NCI-H2227 (cell line): ENCODE data around the gene TRIM14.
A peak's percentile ranks its signal among the peaks of the same experiment; 100 is the strongest.
"Not testable (repeated sequence)": the region's sequence is repeated elsewhere in the genome, so short reads cannot be mapped to it uniquely, and the experiment has no call there.

ENCODE experiments used
- DNase-seq: peaks from one replicate; lab custom pipeline; 2025; ENCODE audit not compliant: unreplicated experiment; lab: John Stamatoyannopoulos, UW

The TRIM14 gene

DNA sequence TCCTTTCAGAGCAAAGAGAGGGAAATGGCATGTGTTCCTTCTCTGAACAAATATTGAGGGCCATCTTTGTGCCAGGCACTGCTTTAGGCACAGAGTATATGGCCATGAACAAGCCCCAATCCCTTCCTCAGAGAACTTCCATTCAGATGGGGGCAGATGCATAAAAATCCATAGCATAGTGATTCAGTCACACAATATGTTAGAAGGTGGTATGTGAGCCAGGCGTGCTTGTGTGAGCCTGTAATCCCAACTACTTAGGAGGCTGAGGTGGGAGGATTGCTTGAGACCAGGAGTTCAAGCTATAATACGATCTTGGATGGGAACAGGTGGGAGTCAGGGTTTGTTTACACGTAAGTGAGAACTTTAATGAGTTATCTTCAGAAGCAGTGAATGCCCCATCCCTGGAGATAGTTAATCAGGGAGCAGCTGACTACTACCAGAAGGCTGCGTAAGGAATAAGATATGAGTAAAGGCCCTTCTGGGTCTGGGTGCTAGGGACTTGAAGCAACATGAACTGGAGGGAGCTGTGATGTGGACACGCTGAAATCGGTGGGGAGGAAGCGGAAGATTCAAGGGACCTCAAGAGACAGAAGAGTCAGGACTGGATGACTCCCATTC is 35.3 kb downstream of the TRIM14 start:
- no peak for DNase-seq

DNA sequence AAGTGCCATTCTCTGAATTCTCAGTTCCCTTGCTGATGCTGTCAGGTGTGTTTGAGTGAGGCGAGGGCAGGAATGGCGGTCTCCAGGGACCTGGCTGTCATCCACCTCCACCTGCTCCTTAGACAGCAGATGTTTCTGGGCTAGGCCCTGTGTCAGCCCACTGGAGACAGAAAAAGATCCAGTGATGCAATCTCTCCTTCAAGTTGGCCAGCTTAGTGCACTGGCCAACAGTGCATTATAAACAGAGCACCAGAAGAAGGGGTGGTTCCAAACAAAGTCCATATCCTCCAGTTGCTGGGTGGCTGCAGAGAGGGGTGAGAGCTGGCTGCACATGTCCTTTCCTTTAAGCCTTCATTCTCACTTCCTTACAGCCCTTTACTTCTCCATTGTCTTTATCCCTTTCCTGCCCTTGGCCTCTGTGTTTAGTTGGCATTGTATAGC is 35.9 kb downstream of the TRIM14 start:
- DNase-seq: no peak

DNA sequence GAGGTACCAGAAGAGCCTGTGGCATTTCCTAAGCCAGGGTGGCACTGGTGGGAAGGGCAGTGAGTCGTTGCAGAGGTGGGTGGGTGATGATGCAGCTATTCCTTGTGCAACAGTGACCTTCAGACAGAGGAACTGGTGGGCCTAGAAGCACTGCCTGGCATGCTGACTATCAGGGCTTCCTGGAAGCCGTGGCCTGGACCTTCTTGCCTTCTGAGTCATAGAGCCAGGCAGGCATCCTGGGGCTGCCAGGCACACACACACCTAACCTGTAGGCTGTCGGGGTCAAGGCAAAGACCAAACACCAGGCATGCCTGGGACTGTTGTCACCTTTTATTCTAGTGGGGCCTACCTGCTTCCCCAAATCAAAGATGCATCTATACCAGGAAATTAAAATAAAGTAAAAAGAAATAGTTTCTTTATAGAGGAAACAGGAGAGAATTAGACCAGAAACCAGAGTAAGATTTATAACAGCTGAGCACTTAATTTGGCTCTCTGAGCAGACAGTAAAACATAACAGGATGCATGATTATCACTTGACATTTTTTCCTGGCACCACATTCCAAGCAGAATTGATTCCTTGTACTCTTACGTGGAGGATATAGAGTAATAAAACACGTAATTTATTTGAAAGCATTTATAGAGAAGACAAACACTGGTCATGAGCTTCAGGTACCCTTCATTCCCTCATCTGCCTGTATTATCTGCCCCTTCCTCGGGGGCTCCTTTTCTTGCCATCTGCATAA is 37.4 kb downstream of the TRIM14 start:
- DNase-seq: no peak

DNA sequence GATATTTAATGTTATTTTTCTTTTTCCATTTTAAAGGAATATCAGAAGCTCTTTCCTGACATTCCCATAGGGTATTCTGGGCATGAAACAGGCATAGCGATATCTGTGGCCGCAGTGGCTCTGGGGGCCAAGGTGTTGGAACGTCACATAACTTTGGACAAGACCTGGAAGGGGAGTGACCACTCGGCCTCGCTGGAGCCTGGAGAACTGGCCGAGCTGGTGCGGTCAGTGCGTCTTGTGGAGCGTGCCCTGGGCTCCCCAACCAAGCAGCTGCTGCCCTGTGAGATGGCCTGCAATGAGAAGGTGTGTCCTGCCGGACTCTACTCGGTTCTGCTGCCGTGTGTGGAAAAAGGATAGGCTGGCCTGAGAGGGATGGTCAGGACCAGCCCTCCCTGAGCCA is 38.2 kb downstream of the TRIM14 start:
- no peak for DNase-seq

DNA sequence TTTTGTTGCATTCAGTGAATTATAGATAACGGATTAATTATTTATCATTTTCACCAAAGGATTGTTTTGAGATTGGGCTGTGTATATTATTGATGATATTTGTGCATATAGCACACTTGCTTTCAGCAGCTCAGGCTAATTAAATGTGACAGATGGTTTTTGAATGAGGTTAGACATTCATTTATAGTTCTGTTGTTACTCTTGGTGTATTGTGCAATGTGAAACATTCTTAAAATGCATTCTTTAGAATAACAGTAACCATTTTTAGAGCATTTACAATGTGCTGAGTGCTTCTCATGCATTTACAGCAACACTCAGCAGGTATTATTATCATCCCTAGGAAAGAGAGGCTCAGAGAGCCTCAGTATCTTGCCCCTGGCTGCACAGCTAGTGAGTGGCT is 38.7 kb downstream of the TRIM14 start:
- DNase-seq: no peak

DNA sequence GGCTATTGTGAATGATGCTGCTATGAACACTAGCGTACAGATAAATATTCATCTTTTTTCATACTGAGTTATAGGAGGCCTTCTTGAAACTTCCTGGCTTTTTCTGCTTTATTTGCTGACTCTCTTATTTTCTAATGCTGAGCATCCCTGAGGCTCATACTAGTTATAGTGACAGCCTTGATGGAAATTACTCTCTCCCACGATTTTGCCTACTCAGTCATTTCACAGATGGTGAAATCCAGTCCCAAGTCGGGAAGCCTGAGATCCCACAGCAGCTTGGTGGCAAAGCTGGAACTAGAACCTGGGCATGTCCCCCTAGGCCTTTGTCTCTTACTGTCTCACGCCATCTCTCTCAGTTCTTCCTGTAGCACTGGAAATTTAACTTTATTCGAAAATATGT is 40.1 kb downstream of the TRIM14 start:
- no peak for DNase-seq

DNA sequence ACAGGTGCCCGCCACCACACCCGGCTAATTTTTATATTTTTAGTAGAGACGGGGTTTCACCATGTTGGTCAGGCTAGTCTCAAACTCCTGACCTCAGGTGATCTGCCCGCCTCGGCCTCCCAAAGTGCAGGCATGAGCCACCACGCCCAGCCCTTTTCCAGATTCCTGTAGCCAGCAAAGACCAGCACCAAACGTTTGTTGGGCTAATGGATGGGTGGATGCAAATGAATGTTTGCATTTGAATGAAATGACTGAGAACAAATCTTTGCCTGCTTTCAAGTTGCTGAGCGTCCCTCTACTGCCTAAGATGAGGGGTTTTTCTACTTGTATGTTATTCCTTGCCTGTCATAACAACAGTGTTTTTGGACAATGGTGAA is 42.5 kb downstream of the TRIM14 start:
- not testable (repeated sequence) for DNase-seq

DNA sequence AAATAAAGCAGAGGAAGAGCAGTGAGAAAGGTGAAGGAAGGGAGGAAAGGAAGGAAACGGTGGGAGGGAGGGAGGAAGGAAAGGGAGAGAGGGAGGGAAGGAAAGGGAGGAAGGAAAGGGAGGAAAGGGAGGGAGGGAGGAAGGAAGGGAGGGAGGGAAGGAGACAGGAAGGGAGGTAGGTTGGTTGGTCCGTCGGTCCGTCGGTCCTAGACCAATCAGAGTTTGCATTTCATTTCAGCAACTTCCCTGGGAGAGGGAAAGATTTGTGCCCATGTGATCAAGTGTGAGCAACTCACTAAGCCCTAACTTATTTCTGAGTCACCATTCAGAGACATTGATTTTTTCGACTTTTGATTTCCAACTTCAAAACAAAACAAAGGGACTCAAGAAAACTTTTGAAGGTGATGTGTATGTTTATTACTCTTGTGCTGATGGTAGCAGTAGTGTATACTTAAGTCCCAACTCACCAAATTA is 43.7 kb downstream of the TRIM14 start:
- DNase-seq: no peak

DNA sequence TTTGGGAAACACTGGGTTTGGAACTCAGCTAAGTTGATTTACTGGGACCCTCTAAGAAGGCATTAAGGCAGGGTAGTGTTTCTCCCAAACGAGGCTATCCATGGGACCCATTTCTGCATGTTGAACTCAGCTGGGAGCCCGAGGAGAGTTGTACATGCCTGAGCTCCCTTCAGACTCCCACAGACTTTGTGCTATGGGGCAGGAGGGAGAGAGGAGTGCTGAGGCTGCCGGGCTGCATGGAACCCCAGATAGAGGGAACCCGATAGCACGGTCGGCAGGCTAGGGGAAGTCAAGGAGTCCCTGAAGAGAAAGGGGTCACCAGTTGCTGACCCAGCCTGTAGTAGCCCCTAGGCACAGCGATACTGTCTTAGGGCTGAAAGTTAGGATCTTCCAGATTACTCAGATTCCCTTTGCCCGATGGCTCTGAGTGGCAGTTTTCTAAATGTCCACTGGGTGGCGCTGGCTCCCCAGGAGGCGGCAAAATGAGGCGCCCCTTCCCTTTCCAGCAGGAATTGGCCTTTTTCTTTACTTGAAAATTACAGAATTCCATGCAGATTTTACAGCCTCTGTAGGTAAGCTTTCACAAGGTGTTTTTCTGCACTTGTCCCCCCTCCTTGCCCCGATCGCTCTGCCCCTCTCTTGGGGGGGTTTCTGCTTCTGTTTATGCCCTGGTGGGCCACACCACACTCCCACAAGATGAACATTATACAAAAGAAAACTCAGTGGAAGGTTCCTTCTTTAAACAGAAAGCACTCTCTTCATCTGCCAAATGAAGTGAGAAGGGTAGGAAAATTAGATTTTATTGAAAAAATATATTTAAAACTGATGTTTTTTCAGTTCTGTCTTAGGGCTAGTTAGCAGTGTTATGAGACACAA is 44.7 kb downstream of the TRIM14 start:
- peak; percentile 63 for DNase-seq

DNA sequence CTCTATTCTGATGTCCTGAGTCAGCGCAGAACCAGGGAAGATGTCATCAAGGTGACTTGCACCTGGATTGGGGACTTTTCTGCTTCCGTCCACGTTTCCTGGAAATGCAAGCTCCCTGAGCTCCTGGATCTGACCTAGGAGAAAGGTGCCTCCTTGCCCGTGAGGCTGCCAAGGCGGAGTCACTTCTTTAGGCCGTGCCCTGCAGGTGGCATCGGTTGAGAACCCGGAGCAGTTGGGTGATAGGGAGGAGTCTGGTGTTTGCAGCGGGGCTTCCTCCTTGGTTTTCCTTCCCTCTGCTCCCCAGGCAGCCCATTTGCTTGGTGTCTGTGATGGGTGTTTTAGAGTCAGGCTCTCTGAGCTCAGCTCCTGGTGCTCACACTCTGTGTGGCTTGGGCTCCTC is 47.3 kb downstream of the TRIM14 start:
- DNase-seq: no peak

DNA sequence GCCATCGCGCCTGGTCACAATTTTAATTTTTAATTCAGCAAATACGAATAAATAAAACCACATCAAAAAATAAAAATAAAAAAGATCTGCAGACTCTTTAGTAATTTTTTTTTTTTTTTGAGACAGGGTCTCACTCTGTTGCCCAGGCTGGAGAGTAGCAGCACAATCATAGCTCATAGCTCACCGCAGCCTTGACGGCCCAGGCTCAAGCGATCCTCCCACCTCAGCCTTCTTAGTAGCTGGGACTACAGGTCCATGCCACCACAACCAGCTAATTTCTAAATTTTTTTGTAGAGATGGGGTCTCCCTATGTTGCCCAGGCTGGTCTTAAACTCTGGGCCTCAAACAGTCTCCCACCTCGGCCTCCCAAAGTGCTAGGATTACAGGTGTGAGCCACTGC is 48.3 kb downstream of the TRIM14 start:
- DNase-seq: no peak

DNA sequence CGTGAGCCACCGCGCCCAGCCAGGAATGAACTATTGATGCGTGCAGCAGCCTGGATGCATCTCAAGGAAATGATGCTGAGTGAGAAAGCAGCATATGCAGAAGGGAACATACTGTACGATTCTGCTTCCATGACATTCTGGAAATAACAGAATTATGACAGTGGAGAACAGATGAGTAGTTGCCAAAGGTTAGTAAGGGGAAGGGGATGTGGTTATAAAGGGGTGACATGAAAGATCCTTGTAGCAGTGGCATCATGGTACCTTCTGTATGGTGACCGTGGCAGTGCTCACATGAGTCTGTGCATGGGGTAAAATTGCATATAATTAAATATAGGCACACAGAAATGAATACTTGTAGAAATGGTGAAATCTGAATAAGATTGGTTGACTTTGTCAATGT is 49.5 kb downstream of the TRIM14 start:
- DNase-seq: no peak

DNA sequence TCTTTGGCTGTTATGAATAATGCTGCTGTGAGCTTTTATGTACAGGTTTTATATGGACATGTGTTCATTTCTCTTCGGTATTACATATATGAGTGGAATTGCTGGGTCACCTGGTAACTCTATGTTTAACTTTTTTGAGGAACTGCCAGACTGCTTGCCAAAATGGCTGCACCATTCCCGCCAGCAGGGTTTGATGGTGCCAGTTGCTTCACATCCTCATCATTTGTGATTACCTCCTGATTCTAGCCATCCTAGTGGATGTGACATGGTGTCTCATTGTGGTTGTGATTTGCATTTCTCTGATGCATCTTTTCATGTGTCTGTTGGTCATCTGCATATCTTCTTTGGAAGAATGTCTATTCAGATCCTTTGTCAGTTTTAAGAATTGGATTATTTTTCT is 51.8 kb downstream of the TRIM14 start:
- no peak for DNase-seq

DNA sequence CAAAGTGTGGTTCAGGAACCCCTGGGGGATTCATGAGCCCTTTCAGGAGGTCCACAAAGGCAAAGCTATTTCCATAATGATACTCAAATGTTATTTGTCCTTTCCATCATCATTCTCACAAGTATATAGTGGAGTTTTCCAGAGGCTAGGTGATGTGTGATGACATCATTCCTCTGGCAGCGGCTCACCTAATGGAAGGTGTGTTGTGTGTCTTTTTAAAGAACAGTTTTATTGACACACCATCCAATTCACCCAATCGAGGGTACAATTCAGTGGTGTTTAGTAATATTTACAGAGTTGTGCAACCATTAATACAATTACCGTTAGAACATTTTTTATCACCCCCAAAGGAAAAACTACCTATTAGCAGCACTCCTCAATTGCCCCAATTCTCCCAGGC is 52.8 kb downstream of the TRIM14 start:
- no peak for DNase-seq

DNA sequence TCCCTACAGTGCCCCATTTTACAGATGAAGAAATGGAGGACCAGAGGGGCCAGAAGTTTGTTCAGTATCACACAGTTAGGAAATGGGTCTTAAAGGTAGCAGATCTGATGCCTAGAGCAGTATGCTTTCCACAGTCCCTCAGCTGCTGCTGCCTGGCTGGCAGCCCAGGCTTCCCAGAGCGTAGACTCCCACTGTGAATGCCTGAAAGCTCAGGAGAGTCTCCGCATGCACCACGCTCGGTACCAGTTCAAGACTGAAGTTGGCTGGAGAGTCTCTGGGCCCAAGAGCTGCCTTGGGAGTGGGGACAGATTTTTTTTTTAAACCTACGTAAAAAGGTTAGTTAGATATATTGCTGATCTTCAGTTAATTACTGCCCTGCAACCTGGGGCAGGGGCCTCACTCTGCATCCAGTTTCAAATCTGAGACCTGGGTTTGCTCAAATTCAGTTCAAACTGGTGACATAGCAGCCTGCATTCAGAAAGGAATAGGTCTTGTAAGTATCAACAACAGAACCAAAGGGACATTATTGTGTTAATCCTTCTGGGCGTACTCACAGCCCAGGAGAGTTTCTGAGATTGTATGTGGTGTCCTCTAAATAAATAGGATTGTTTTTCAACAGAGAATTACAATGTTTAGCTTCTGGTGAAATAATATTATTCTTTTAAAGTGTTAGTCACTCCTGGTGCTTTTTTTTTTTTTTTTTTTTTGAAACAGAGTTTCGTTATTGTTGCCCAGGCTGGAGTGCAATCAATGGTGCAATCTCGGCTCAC is 54.2 kb downstream of the TRIM14 start:
- no peak for DNase-seq

DNA sequence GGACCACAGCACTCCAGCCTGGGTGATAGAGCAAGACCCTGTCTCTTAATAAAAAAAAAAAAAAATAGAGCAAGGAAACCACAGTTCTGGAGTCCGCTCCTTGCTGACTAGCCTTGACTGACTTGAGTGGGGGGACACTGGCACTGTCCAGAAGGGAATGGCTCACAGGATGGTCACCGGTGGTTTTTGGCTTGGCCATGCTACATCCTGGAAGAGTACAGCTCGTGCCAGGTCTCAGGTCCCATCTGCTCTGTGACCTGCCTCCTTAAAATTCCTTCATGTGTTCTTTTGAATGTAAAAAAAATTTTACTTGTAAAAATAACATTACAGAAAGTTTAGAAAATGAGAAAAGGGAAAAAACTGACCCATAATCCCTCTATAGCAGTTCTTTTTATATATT is 56.9 kb downstream of the TRIM14 start:
- no peak for DNase-seq

DNA sequence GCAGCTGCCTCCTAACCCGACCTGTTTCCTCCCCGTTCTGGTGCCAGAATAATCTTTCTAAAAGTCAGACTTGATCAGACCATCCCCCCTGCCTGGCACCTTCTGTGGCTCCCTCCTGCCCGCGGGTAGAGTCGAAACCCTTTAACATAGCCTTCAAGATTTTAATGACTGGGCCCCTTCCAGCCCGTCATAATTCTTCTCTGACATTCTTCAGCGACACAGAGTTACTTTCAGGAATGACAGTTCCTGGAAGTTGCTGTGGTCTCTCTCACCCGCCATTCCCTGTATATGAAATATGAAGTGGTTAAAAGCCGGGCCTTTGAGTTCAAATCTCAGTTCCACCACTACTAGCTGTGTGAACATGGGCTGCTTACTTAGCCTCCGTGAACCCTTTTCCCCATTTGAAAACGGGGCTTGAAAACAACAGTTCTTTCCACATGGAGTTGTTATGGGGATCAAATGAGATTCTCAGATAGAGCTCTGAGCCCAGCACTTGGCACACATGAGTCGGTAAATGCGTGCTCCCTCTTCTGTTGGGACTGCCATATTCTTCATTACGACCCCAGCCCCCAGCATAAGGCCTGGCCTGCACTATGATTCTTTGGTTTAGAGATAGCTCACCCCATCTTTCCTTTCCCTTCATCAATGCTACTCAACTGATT is 61.8 kb downstream of the TRIM14 start:
- DNase-seq: no peak

DNA sequence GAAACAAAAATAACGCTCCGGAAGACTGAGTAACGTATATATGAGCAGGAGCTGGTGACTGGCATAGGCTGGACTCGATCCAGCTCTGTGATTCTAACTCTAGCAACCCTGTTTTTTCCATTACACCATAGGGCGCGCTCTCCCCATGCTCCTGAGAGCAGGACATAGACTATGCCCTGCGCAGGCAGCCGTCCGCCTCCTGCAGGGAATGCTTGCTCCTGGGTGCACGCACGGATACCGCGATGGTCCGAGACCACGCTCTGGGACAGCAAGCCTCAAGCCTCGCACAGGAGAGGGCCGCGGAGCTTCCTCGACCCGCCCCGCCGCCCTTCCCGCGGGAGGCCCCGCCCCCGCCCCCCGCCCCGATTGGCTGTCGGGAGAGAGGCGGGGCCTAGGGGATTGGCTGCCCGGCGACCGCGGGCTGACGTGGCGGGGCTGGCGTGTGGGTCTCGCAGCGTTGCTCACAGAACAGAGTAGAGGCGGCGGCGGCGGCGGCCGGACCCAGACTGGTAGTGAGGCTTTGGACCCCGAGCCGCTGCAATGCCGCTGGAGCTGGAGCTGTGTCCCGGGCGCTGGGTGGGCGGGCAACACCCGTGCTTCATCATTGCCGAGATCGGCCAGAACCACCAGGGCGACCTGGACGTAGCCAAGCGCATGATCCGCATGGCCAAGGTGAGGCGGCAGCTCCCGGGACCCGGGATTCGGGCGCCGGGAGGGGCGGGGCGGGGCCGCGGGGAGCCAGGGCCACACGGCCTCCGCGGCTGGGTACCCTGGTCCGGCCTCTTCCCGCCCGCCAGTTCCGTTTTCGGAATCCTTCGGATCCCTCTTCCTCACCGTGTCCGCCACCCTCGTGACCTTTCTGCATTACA is 62.5 kb downstream of the TRIM14 start, which contains the start of gene NANS:
Gene NANS, plus strand, starts transcription at position 464 of the 869 bp plus-strand sequence. Its CDS starts 77 bp downstream, at position 541.
- DNase-seq: peak; percentile 90

DNA sequence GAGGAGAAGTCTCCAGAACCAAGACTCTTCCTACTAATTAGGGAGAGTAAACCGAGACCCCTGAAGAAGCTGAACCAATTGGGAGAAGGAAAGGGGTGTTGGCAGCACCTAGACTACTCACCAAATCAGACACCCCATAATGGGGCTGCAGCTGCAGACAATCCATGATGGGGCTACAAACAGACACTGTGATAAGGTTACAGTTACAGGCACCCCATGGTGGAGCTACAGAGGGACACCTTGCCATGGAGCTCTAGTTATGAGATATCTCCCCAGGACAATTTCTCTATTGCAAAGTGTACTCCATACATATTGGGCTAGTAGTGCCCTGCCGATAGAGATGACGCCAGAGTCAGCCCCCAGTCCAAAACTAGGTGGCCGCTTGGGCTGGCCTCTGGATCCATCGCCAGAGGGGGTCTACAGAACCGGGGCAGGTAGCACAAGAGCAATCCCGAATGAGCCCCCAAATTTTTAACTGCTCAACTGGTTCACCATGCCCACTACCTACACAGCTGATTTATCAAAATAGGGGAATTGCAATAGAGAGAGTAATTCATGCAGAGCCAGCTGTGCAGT is 64.6 kb downstream of the TRIM14 start:
- no peak for DNase-seq
